IPS-18a (cell line): Measurements from ENCODE around the gene TTLL4.

Source experiments
- H3K27ac ChIP-seq: one replicate; pipeline ENCODE4 v1.5.1; 2013; ENCODE audit warnings: low read length
- H3K27me3 ChIP-seq: one replicate; pipeline ENCODE4 v1.6.1; 2013; ENCODE audit warnings: mild to moderate bottlenecking, low read length; ENCODE audit not compliant: control insufficient read depth, insufficient read depth
- H3K36me3 ChIP-seq: one replicate; pipeline ENCODE4 v1.6.1; 2013; ENCODE audit warnings: low read depth, low read length; ENCODE audit not compliant: control insufficient read depth
- H3K4me1 ChIP-seq: one replicate; pipeline ENCODE4 v1.6.1; 2013; ENCODE audit warnings: low read depth, low read length; ENCODE audit not compliant: control insufficient read depth
- H3K4me3 ChIP-seq: one replicate; pipeline ENCODE4 v1.5.1; 2013; ENCODE audit warnings: low read length
- H3K9ac ChIP-seq: one replicate; pipeline ENCODE4 v1.6.1; 2013; ENCODE audit warnings: mild to moderate bottlenecking, low read length, moderate library complexity
- H3K9me3 ChIP-seq: one replicate; pipeline ENCODE4 v1.6.1; 2013; ENCODE audit warnings: low read depth, low read length; ENCODE audit not compliant: control insufficient read depth

The TTLL4 gene, protein sequence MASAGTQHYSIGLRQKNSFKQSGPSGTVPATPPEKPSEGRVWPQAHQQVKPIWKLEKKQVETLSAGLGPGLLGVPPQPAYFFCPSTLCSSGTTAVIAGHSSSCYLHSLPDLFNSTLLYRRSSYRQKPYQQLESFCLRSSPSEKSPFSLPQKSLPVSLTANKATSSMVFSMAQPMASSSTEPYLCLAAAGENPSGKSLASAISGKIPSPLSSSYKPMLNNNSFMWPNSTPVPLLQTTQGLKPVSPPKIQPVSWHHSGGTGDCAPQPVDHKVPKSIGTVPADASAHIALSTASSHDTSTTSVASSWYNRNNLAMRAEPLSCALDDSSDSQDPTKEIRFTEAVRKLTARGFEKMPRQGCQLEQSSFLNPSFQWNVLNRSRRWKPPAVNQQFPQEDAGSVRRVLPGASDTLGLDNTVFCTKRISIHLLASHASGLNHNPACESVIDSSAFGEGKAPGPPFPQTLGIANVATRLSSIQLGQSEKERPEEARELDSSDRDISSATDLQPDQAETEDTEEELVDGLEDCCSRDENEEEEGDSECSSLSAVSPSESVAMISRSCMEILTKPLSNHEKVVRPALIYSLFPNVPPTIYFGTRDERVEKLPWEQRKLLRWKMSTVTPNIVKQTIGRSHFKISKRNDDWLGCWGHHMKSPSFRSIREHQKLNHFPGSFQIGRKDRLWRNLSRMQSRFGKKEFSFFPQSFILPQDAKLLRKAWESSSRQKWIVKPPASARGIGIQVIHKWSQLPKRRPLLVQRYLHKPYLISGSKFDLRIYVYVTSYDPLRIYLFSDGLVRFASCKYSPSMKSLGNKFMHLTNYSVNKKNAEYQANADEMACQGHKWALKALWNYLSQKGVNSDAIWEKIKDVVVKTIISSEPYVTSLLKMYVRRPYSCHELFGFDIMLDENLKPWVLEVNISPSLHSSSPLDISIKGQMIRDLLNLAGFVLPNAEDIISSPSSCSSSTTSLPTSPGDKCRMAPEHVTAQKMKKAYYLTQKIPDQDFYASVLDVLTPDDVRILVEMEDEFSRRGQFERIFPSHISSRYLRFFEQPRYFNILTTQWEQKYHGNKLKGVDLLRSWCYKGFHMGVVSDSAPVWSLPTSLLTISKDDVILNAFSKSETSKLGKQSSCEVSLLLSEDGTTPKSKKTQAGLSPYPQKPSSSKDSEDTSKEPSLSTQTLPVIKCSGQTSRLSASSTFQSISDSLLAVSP

DNA sequence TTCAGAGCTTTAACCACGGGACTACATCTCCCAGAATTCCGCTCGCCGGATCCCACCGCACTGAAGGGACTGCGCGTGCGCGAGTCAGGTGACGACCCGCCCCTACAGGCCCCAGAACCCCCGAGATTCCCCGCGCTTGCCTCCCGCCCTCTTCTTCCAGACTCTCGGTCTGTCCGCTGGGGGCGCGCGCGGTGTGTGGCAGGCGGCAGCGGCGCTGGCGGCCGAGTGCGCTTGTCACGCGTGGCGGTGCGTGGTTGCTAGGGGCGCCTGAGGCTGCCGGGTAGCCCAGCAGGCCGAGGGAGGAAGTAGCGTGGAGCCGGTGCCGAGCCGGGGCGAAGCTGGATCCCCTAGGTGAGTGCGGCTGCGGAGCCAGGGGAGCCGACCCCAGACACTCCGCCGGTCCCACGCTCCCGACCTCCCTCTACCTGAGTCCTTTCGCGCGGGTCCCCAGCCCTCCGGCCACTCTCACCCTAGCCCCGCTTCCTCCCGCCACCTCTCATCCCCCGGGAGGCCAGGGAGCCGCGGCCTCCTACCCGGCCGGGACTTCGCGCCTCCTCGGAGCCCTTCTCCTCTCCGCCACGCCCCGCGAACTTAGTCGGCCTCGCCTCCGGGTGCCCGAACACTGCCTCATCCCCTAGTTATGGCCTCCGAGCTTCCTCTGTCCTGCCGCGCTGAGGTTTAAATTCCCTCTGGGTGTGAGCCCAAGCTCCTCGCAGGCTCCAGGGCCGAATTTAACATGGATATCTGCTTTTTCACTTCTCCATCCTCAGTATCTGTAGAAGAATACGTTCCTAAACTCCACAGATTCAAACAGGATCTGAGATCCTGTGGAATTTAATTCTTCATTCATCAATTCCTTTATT is at the start of gene TTLL4:
Gene TTLL4, plus strand, starts transcription at position 149 of the 863 bp plus-strand sequence. CDS start 26,842 bp downstream, outside the sequence.
- H3K4me1 ChIP-seq, result peaks cover 8% of the 10 kb centered on the region
- peaks cover 2% of the 10 kb centered on the region for H3K36me3 ChIP-seq
- H3K27ac ChIP-seq, result no peak within 1 kb of the TSS
- peak within 1 kb of the TSS; percentile 81 for H3K4me3 ChIP-seq
- H3K9me3 ChIP-seq, result no peaks in the 10 kb centered on the region
- H3K9ac ChIP-seq, result peak within 1 kb of the TSS; percentile 74
- H3K27me3 ChIP-seq, result no peaks in the 10 kb centered on the region

DNA sequence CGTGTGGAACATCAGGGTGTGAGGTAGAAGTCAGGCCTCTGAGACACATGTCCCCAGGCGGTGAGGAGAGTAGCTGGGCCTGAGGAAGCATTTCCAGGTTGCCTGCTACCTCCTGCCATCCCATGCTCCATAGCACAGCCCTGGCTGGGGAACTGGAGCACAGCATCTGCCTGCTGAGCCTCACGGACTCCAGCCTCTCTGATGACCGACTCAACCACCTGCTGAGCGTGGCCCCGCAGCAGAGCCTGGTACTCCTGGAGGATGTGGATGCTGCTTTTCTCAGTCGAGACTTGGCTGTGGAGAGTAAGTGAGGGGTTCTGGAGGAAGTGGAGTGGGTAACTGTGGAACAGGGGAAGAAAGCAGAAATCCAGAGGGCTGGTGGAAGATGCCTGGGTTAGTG is 48.3 kb upstream of the TTLL4 start:
- no peaks in the 10 kb centered on the region for H3K9me3 ChIP-seq
- peaks cover 50% of the 10 kb centered on the region for H3K36me3 ChIP-seq
- H3K4me1 ChIP-seq, result no peaks in the 10 kb centered on the region
- H3K27me3 ChIP-seq, result no peaks in the 10 kb centered on the region
- no peak overlapping the region for H3K9ac ChIP-seq
- no peak overlapping the region for H3K4me3 ChIP-seq
- H3K27ac ChIP-seq, result no peak overlapping the region

DNA sequence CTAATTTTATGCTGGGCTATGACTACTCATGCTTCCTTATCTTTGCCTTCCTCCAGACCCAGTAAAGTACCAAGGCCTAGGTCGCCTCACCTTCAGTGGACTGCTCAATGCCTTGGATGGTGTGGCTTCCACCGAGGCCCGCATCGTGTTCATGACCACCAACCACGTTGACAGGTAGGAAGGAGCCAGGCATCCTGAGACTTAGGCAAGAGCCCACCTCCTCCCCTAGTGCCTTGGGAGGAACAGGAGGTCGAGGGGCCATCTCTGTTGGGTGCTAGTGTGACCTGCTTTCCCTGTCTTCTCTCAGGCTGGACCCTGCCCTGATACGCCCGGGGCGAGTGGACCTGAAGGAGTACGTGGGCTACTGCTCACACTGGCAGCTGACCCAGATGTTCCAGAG is 47.8 kb upstream of the TTLL4 start:
- Histone ChIP-seq H3K9me3 (no peaks in the 10 kb centered on the region), H3K4me3 (no peak overlapping the region), H3K4me1 (no peaks in the 10 kb centered on the region), H3K27me3 (no peaks in the 10 kb centered on the region), H3K36me3 (peaks cover 55% of the 10 kb centered on the region), H3K27ac (no peak overlapping the region), H3K9ac (no peak overlapping the region)

DNA sequence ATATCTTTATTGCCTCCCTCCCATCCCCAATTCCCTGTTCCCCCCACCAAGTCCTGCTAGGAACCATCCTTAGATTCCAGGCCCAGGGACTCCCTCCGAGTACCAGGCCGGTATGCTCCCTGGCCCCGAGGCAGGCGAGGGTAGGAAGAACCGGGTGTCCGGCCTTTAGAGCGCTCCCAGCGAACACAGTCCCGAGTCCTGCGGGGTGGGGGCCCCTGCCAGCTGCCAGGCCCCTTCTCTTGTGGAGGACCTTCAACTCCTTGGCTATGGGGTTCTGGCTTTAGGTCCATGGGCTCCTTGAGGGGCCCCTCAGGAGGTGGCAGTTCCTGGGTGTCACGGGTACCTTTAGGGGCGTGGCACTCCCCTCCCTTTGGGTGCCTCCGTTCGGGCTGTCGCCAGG is 46.7 kb upstream of the TTLL4 start:
- H3K4me1 ChIP-seq, result no peaks in the 10 kb centered on the region
- no peak overlapping the region for H3K4me3 ChIP-seq
- no peaks in the 10 kb centered on the region for H3K9me3 ChIP-seq
- H3K27me3 ChIP-seq, result no peaks in the 10 kb centered on the region
- H3K27ac ChIP-seq, result no peak overlapping the region
- peaks cover 63% of the 10 kb centered on the region for H3K36me3 ChIP-seq
- no peak overlapping the region for H3K9ac ChIP-seq

DNA sequence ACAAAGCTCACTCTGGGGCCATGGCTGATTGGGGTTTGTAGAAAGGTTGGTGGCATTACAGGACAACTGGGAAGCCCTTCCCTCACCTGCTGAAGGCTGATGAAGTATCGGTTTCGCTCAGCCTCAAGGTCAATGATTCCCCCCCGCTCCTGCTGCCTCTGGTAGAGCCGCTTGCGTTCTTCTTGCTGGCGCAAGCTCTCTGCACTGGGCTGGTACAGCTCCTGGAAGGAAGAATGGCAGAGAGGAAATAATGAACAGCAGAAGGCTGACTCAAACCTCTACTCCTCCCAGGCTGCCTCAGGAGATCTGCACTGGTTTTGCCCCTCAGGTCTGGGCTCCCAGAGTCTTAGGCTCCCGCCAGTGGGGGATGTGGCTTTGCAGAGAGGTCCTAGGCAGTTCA is 46.0 kb upstream of the TTLL4 start:
- H3K27me3 ChIP-seq, result no peaks in the 10 kb centered on the region
- no peak overlapping the region for H3K27ac ChIP-seq
- H3K9me3 ChIP-seq, result no peaks in the 10 kb centered on the region
- no peak overlapping the region for H3K9ac ChIP-seq
- no peak overlapping the region for H3K4me3 ChIP-seq
- no peaks in the 10 kb centered on the region for H3K4me1 ChIP-seq
- H3K36me3 ChIP-seq, result peaks cover 63% of the 10 kb centered on the region

DNA sequence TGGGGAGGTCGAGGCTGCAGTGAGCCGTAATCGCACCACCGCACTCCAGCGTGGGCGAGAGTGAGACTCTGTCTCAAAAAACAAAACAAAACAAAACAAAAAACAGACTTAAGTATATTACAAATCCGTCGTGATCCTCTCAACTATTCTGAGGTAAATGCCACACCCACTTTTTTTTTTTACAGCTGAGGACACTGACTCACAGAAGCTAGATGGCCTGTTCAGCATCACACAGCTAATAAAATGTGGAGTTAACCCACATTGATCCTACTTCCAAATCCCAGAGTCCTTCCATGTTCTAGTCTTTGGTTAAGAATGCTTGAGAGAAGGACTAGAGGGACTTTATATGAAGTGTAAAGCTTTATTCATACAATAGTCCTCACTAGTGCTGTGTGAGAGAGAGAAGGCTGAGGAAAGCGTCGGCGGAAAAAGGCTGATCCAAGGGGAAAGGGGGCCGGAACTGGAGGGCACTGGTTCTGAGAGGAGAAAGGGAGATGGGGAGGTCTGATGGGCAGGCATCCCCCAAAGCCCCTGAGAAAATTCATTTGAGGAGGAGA is 39.5 kb upstream of the TTLL4 start:
- H3K4me3 ChIP-seq, result peak overlapping the region; percentile 86
- H3K9ac ChIP-seq, result peak overlapping the region; percentile 86
- no peaks in the 10 kb centered on the region for H3K4me1 ChIP-seq
- no peaks in the 10 kb centered on the region for H3K27me3 ChIP-seq
- H3K36me3 ChIP-seq, result peaks cover 24% of the 10 kb centered on the region
- no peak overlapping the region for H3K27ac ChIP-seq
- no peaks in the 10 kb centered on the region for H3K9me3 ChIP-seq

DNA sequence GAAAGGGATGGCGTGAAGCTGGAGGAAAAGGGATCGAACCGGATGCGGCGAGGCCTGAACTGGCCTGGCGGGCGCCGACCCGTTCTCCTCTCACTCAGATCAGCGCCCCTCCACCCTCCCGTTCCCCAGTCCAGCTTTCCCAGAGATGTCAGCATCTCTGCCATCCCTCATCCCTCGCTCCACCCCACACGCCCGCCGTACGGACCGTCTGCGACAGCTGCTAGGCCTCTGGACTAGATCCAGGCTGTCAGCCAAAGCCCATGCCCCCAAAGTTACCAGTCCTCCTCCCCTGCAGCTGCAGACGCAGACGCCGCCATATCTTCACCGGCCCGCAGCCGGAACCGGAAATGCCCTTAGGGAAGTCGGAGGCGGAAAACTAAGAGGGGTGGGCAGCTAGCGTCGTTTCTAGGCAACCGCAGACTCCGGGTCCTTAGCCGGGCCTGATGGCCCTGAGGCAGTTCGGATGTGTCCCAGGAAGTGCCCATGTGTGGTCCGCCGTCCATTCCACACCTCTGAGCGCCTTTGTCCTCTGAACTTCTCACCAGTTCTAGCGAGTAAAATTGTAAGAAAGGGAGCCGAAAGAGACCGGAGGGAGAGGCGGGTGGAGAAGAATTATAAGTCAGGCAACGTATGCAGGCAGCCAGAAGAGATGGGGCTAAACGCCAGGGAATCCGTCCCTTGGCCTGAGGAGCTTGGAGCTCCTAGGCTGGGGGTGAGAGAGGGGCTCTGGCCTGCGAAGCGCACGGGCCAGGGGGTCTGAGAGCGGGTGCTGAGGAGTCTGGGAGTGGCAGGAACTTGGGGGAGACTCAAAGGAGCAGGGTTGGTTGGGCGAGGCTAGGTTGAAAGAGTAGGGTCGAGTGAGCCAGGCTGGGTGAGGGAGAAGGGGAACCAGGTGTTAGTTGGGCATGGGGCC is 38.7 kb upstream of the TTLL4 start, which contains the start of the genes RNF25 and STK36:
Gene RNF25, minus strand, starts transcription at position 349 of the 913 bp plus-strand sequence. Its CDS starts 32 bp downstream, at position 317.
Gene STK36, plus strand, starts transcription at position 433 of the 913 bp plus-strand sequence. CDS start 744 bp downstream, outside the sequence.
- H3K27ac ChIP-seq, result peak within 1 kb of the TSS; percentile 74
- H3K4me1 ChIP-seq, result no peaks in the 10 kb centered on the region
- H3K4me3 ChIP-seq, result peak within 1 kb of the TSS; percentile 86
- no peaks in the 10 kb centered on the region for H3K9me3 ChIP-seq
- H3K9ac ChIP-seq, result peak within 1 kb of the TSS; percentile 86
- no peaks in the 10 kb centered on the region for H3K27me3 ChIP-seq
- peaks cover 20% of the 10 kb centered on the region for H3K36me3 ChIP-seq

DNA sequence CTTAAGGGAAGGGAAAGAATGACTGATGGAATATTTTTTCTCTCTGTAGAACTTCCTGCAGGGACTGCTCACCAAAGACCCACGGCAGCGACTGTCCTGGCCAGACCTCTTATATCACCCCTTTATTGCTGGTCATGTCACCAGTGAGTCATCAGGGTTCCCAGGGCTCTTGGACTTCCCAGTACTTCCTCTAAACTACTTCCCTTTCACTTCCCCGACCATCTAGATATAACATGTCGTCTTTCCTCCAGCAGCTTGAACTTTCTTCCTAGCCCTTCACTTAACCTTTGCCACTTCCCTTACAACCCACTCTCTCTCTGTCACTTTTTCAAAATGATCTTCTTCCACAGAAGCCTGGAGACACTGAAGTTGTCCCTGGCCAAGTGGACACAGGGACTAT is 31.5 kb upstream of the TTLL4 start:
- Histone ChIP-seq H3K27ac (no peak overlapping the region), H3K4me1 (no peaks in the 10 kb centered on the region), H3K4me3 (no peak overlapping the region), H3K27me3 (no peaks in the 10 kb centered on the region), H3K9me3 (no peaks in the 10 kb centered on the region), H3K9ac (no peak overlapping the region), H3K36me3 (peaks cover 22% of the 10 kb centered on the region)

DNA sequence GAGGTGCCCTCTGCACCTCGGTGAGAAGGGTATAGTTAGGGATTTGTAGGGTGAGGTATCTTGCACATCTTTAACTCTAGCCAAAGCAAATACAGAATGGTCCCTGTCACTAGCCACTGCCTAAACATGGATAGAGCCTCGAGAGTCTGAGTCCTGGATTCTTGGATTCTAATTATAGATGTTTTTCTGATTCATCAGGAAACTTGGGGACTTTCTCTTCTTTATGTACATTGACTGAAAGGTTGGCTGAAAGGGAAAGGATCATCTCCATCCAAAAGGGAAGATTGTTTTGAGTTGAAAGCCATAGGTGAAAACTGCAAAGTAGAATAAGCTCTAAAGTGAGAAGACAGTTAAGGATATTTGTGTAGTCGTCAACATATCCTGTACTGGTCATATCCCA is 30.6 kb upstream of the TTLL4 start:
- H3K4me3 ChIP-seq, result no peak overlapping the region
- H3K9me3 ChIP-seq, result no peaks in the 10 kb centered on the region
- no peaks in the 10 kb centered on the region for H3K27me3 ChIP-seq
- no peak overlapping the region for H3K27ac ChIP-seq
- no peaks in the 10 kb centered on the region for H3K4me1 ChIP-seq
- H3K9ac ChIP-seq, result no peak overlapping the region
- H3K36me3 ChIP-seq, result peaks cover 22% of the 10 kb centered on the region
